WI38 (cell line): ENCODE data around the gene SMYD1.

ENCODE experiments used
- H3K4me3 ChIP-seq: 2 replicates; pipeline ENCODE4 v1.5.1; 2011; ENCODE audit warnings: low read depth, mild to moderate bottlenecking, control low read depth, low read length
- TF ChIP-seq, protein P1 (sequence below): IDR thresholded peaks from 2 replicates; pipeline ENCODE4 v1.5.1; 2012; ENCODE audit warnings: low read depth, mild to moderate bottlenecking, control low read depth, low read length

Gene SMYD1

DNA sequence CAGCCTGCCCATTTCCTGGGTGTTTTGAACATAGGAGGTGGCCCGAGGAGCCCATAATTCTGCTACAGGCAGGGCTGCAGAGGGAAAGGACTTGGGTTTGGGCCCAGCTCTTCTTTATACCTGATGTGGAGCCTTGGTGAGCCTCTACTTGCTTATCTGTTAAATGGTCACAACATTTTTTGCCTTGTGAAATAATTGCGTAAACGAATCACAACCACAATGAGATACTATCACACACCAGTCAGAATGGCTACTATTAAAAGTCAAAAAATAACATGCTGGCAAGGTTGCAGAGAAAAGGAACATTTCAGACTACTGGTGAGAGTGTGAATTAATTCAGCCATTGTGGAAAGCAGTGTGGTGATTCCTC lies 64.4 kb downstream of the SMYD1 start:
- TF ChIP-seq, protein P1, sequence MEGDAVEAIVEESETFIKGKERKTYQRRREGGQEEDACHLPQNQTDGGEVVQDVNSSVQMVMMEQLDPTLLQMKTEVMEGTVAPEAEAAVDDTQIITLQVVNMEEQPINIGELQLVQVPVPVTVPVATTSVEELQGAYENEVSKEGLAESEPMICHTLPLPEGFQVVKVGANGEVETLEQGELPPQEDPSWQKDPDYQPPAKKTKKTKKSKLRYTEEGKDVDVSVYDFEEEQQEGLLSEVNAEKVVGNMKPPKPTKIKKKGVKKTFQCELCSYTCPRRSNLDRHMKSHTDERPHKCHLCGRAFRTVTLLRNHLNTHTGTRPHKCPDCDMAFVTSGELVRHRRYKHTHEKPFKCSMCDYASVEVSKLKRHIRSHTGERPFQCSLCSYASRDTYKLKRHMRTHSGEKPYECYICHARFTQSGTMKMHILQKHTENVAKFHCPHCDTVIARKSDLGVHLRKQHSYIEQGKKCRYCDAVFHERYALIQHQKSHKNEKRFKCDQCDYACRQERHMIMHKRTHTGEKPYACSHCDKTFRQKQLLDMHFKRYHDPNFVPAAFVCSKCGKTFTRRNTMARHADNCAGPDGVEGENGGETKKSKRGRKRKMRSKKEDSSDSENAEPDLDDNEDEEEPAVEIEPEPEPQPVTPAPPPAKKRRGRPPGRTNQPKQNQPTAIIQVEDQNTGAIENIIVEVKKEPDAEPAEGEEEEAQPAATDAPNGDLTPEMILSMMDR = no peak
- no peak overlapping the region for H3K4me3 ChIP-seq

DNA sequence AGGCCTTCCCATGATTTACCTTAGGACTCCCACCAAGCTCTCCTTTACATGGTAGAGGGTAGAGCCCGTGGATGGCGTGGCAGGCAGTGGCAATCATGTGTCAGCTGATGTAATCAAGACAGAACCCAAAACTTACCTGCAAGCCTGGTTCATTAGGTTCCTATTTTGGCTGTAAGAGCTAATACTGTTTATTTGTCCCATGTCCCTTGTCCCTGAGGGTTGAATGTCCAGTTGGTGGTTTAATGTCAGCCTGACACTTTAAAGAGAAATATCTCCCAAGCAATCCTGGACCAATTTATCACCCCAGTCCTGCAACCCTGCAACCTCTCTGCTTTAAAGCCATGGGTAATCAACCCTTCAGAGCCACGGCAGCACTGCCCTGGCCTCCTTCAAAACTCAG lies 66.2 kb downstream of the SMYD1 start:
- TF ChIP-seq, protein P1 = no peak

DNA sequence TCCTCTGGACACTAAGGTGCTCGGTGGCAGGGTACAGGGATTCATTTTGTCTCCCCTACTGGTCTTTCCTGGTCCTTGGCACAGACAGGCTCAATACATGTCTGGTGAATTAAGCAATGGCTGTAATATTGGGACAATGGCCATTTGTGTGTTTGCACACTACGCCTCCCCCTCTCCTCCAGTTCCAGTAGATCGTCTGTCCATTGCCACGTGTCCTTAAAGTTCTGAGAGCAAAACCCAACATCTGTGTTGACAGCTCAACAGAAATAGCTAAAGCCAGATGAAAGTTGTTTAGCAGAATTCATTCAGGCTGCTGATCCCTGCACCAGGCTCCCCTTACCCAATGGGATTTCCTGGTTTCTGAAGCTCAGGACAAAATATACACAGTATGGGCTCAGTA lies 69.2 kb downstream of the SMYD1 start:
- H3K4me3 ChIP-seq = no peak overlapping the region
- TF ChIP-seq, protein P1 = no peak

More for the DNA sequence above, 66.2 kb downstream of the SMYD1 start:
- H3K4me3 ChIP-seq = no peak overlapping the region

DNA sequence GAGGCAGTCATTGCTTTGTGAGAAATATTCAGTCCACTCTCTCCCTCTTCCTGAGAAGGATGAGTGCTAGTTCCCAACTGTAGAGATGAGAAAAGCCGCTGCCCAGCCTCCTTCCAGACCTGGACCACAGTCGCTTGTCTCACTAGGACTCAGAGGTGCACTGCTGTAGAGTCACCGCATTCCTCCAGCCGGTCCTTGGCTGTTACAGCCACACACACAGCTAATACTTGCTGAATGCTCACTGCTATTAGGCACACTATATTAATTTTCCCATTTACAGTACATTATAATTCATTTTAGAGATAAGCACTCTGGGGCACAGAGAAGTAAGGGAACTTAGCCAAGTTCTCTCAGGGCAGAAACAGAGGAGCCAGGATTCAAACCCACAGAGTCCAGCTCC lies 70.2 kb downstream of the SMYD1 start:
- no peak overlapping the region for H3K4me3 ChIP-seq
- TF ChIP-seq, protein P1 = no peak

DNA sequence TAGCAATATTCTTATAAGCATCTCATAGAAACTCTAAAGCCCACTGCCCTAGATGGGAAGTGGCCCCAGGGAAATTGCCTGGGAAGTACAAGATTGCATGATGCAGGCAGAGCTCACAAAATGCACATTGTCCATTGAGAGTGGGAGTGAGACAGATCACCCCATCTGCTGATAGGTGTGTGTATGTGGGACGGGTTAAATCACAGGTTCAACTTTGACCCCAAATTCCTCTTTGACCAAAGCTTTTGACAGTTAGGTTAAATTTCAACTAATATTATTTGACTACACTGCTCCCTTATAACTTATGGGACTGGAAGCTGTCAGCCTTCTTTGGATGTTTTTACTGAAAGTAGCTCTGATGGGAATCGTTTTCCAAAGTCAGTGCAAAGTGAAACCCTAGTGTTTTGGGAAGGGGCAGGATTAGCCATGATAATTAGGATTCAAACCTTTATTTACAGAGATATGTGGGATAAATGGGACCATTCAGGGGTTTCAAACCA lies 71.6 kb downstream of the SMYD1 start:
- H3K4me3 ChIP-seq = no peak overlapping the region
- TF ChIP-seq, protein P1 = no peak

DNA sequence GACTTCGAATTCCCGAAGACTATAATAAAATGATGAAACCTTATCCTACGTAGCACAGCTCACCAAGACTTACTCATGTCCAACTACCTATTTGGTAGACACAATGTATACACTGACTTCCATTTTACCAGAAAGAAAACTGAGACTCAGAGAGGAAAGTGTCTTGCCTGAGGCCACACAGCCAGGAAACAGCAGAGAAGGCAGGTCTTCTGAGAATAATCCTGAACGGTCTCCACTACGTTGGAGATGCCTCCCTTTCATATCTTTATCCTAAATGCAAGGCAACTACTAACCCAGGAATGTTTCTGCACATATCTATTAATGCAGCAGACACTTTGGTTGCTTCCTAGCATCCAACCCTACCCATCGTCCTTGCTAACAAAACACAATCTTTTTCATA lies 72.2 kb downstream of the SMYD1 start:
- TF ChIP-seq, protein P1 = no peak
- no peak overlapping the region for H3K4me3 ChIP-seq

DNA sequence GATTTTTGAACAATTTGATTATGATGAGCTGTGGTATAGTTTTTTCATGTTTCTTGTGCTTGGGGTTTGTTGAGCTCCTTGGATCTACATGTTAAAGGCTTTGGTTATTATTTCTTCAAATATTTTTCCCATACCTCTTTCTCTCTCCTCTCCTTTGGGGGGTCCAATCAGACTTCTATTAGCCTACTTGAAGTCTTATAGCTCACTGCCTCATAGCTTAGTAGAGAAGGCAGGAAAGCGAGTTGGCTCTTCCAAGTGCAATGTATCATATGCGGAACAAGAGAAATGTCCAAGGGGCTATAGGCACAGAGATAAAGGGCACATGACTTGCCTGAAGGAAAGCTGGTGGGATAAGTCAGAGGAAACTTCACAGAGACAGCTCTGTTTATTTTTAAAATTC lies 74.3 kb downstream of the SMYD1 start:
- H3K4me3 ChIP-seq = no peak overlapping the region
- TF ChIP-seq, protein P1 = no peak
